Measurements from ENCODE around the gene SEC24C.

- TF ChIP-seq CTCF (IDR thresholded peaks at IDR 0.05) (no peak), POLR2A (IDR thresholded peaks at IDR 0.05) (no peak)
Observed at GRCh38 chr10:73814276-73814895, 70.2 kb downstream of the SEC24C start.

All from thyroid gland (tissue), 4 donors.